Activated T-helper 2 cell treated with anti-CD3 and anti-CD28 coated beads, Interferon-gamma antibody, Interleukin-2, Interleukin-4, amounts not matched to agents 10 μg/mL and 5 μg/mL and 100 μg/mL, durations not matched to agents 14 hours and 24 hours and 36 hours (primary cell): ENCODE results near the gene SLC6A6. TPM values are rescaled to one million over a fixed set of nuclear protein-coding genes. Genes with fewer than 3 reads are reported as not detected.
A peak's percentile ranks its signal among the peaks of the same experiment; 100 is the strongest.

ENCODE experiments used
- DNase-seq: peaks from one replicate; pipeline ENCODE4 v3.0.0; 2021; ENCODE audit warnings: low spot score
- H3K27ac Mint-ChIP-seq: one replicate; pipeline ENCODE4 v1.8.0; 2021; ENCODE audit warnings: mixed read lengths
- H3K27me3 Mint-ChIP-seq: one replicate; pipeline ENCODE4 v1.8.0; 2021; ENCODE audit warnings: low read depth, mixed read lengths
- H3K36me3 Mint-ChIP-seq: one replicate; pipeline ENCODE4 v1.8.0; 2021; ENCODE audit warnings: low read depth, mixed read lengths
- H3K4me1 Mint-ChIP-seq: one replicate; pipeline ENCODE4 v1.8.0; 2021; ENCODE audit warnings: low read depth, mixed read lengths
- H3K4me3 Mint-ChIP-seq: one replicate; pipeline ENCODE4 v1.8.0; 2021; ENCODE audit warnings: low read depth, mild to moderate bottlenecking, moderate library complexity, mixed read lengths
- H3K9me3 Mint-ChIP-seq: one replicate; pipeline ENCODE4 v1.8.0; 2021; ENCODE audit warnings: mixed read lengths
- intact Hi-C: fragments of 100-400 bp; cut with micrococcal nuclease; formaldehyde crosslinking; loops from one replicate; pipeline ENCODE4 v1.15.1; 2023
- total RNA-seq: library from RNA; stranded (reverse); gene quantifications from 2 replicates; pipeline ENCODE4 v1.2.3, GENCODE V29; 2022

The SLC6A6 gene
- total RNA-seq, 1 donor from 2014 or later, result 55.8 TPM

GRCh38 chr3:14460342-14461005 is 58.1 kb downstream of the SLC6A6 start:
- intact Hi-C loops, result no loop called here

DNA sequence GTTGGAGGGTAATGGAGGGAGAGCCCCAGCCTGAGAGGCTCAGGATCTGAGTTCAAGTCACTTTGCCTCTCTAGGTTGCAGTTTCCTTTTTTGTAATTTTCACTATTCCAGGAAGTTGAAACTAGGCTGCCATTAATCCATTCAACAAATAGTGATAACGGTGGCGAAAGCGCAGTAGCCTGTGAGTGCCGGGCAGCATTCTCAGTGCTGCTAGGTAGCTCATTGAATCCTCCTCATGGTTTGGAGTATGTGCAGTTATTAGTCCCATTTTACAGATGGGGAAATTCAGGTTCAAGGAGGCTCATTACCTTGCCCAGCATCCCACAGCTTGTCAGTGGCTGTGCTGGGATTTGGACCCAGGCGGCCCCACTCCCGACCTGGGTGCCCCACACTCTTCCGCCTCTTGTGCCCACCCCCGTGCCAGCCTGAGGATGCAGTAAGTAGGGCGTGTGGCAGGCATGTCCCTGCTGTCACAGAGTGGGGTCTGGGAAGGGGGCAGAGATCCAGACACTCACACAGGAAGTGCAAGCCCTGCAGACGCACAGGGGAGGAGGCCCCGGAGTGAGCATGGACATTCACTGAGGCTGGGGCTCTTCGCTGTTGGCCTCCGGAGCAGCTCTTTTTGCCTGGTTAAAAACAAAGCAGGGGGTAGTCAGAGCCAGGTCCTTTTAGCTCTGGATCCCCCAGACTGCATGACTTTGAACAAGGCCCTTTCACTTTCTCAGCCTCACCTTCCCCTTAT is 58.8 kb downstream of the SLC6A6 start:
- Mint-ChIP-seq H3K4me3 (no peak overlapping the region), H3K36me3 (peaks cover 45% of the 10 kb centered on the region), H3K27me3 (no peaks in the 10 kb centered on the region)

More at GRCh38 chr3:14460342-14461005, 58.1 kb downstream of the SLC6A6 start:
- H3K36me3 Mint-ChIP-seq, result peaks cover 45% of the 10 kb centered on the region
- peak overlapping the region; percentile 73 for H3K27ac Mint-ChIP-seq
- peaks cover 10% of the 10 kb centered on the region for H3K4me1 Mint-ChIP-seq
- H3K4me3 Mint-ChIP-seq, result no peak overlapping the region
- no peaks in the 10 kb centered on the region for H3K27me3 Mint-ChIP-seq
- no peak for DNase-seq
- H3K9me3 Mint-ChIP-seq, result no peaks in the 10 kb centered on the region

GRCh38 chr3:14461748-14462324 is 59.4 kb downstream of the SLC6A6 start:
- no peaks in the 10 kb centered on the region for H3K27me3 Mint-ChIP-seq
- peaks cover 45% of the 10 kb centered on the region for H3K36me3 Mint-ChIP-seq
- no peaks in the 10 kb centered on the region for H3K9me3 Mint-ChIP-seq
- intact Hi-C loops, result no loop called here
- peak; percentile 12 for DNase-seq
- no peak overlapping the region for H3K4me3 Mint-ChIP-seq
- H3K27ac Mint-ChIP-seq, result peak overlapping the region; percentile 21
- H3K4me1 Mint-ChIP-seq, result peaks cover 10% of the 10 kb centered on the region

More for the DNA sequence above, 58.8 kb downstream of the SLC6A6 start:
- intact Hi-C loops, result no loop called here
- Mint-ChIP-seq H3K9me3 (no peaks in the 10 kb centered on the region), H3K27ac (peak overlapping the region; percentile 42), H3K4me1 (peaks cover 10% of the 10 kb centered on the region)
- no peak for DNase-seq

- peak overlapping the region; percentile 29 for H3K27ac Mint-ChIP-seq
- intact Hi-C loops, result no loop called here
- no peak overlapping the region for H3K4me3 Mint-ChIP-seq
- no peaks in the 10 kb centered on the region for H3K9me3 Mint-ChIP-seq
- H3K36me3 Mint-ChIP-seq, result peaks cover 47% of the 10 kb centered on the region
- no peaks in the 10 kb centered on the region for H3K27me3 Mint-ChIP-seq
- H3K4me1 Mint-ChIP-seq, result peaks cover 10% of the 10 kb centered on the region
- DNase-seq, result no peak
Measured at GRCh38 chr3:14462738-14463137, 60.3 kb downstream of the SLC6A6 start.

DNA sequence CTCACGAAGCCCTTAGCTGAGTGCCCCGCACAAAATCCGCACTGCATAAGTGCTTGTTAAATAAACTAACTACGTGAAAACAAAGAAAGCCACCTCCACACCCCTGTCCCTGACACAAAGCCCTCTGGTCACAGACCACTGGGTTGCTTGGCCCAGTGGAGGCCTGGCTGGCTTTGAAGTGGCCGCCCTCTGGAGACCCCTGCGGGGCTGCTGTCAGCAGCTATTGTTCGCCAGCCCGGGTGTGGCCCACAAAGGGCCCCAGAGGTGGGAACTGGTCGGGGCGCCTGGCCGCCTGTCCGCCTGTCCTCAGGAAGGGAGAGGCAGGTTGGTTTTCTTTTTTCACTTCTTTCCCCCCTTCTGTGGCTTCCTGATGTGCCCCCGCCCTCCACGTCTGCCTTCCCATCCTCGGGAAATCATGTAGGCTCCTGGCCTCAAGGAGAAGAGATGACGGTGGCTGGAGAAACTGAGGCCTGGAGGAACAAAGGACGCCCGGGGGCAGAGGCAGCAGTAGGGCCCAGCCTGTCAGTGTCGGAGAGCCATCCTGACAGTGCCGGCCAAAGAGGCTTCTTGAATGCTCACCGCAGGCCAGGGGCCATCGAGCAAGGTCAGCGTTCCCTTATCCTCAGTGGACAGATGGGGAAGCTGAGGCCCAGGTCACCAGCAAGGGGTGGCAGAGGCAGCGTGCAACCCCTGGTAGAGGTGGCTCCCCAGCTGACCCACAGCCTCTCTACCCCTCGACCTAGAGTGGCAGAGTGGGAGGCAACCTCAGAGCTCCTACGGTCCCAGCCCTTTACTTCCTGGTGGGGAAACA is 61.1 kb downstream of the SLC6A6 start:
- intact Hi-C loops, result no loop called here
- Mint-ChIP-seq H3K36me3 (peaks cover 48% of the 10 kb centered on the region), H3K4me1 (peaks cover 10% of the 10 kb centered on the region), H3K4me3 (no peak overlapping the region), H3K27ac (peak overlapping the region; percentile 6), H3K9me3 (no peaks in the 10 kb centered on the region), H3K27me3 (no peaks in the 10 kb centered on the region)
- DNase-seq, result no peak

DNA sequence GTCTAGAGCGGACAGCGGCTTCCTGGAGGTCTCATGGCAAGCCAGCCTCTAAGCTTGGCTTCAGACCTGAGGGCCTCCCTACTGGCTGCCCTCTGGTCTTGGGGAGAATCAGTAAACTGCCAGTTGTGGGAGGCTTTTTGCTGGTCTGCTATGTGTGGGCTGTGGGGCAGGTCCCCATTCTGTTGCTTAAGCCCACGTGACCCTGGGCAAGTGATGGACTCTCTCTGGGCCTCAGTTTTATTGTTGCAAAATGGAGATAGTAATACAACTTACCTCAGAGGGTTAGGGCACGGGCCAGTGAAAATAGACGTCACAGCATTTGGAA is 61.7 kb downstream of the SLC6A6 start:
- intact Hi-C loops, result no loop called here
- H3K27me3 Mint-ChIP-seq, result no peaks in the 10 kb centered on the region
- H3K9me3 Mint-ChIP-seq, result no peaks in the 10 kb centered on the region
- H3K36me3 Mint-ChIP-seq, result peaks cover 51% of the 10 kb centered on the region
- no peak overlapping the region for H3K4me3 Mint-ChIP-seq
- H3K27ac Mint-ChIP-seq, result no peak overlapping the region
- DNase-seq, result no peak
- H3K4me1 Mint-ChIP-seq, result peaks cover 10% of the 10 kb centered on the region

- Mint-ChIP-seq H3K9me3 (no peaks in the 10 kb centered on the region), H3K36me3 (peaks cover 47% of the 10 kb centered on the region), H3K27ac (no peak overlapping the region), H3K4me3 (no peak overlapping the region), H3K27me3 (no peaks in the 10 kb centered on the region), H3K4me1 (peaks cover 10% of the 10 kb centered on the region)
- intact Hi-C loops, result no loop called here
- no peak for DNase-seq
Measured at GRCh38 chr3:14464521-14464920, 62.1 kb downstream of the SLC6A6 start.

DNA sequence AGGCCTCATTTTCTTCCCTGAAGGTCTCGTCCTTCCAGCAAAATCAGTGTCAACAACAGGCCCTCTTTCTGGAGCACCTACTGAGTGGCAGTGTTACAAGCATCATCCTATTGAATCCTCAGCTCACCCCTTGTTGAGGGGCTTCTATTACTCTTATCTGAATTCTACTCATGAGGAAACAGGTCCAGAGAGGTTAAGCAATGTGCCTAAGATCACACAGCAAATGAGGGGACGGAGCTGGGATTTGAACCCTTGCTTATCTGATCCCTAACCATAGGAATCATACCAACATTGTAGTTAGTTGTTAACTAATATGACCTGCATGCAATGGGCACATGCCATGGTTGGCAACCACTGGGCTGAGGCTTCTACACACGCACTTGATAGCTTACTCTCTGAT is 63.0 kb downstream of the SLC6A6 start:
- Mint-ChIP-seq H3K36me3 (peaks cover 48% of the 10 kb centered on the region), H3K4me1 (peaks cover 6% of the 10 kb centered on the region), H3K27me3 (no peaks in the 10 kb centered on the region), H3K9me3 (no peaks in the 10 kb centered on the region), H3K4me3 (no peak overlapping the region), H3K27ac (no peak overlapping the region)
- intact Hi-C loops, result loop anchor here (5.0 kb wide), 1 partner anchor 263 kb away; no protein-coding TSS in a partner anchor
- no peak for DNase-seq

- Mint-ChIP-seq H3K4me3 (no peak overlapping the region), H3K9me3 (no peaks in the 10 kb centered on the region), H3K27ac (no peak overlapping the region), H3K36me3 (peaks cover 44% of the 10 kb centered on the region), H3K4me1 (peaks cover 9% of the 10 kb centered on the region), H3K27me3 (no peaks in the 10 kb centered on the region)
- DNase-seq, result no peak
- intact Hi-C loops, result loop anchor here (5.0 kb wide), 1 partner anchor 264 kb away; no protein-coding TSS in a partner anchor
Measured at GRCh38 chr3:14466179-14466903, 63.9 kb downstream of the SLC6A6 start.

- DNase-seq, result no peak
- H3K27me3 Mint-ChIP-seq, result no peaks in the 10 kb centered on the region
- H3K4me3 Mint-ChIP-seq, result no peak overlapping the region
- H3K9me3 Mint-ChIP-seq, result no peaks in the 10 kb centered on the region
- peaks cover 41% of the 10 kb centered on the region for H3K36me3 Mint-ChIP-seq
- peaks cover 10% of the 10 kb centered on the region for H3K4me1 Mint-ChIP-seq
- H3K27ac Mint-ChIP-seq, result no peak overlapping the region
- intact Hi-C loops, result loop anchor here (1.0 to 5.0 kb wide), 3 partner anchors 66 to 266 kb away; partner anchors contain the start of gene SLC6A6
Measured at GRCh38 chr3:14467814-14468620, 65.6 kb downstream of the SLC6A6 start.

- intact Hi-C loops, result loop anchor here (1.0 to 5.0 kb wide), 3 partner anchors 66 to 266 kb away; partner anchors contain the start of gene SLC6A6
- Mint-ChIP-seq H3K36me3 (peaks cover 42% of the 10 kb centered on the region), H3K4me3 (no peak overlapping the region), H3K27me3 (no peaks in the 10 kb centered on the region), H3K4me1 (peaks cover 10% of the 10 kb centered on the region), H3K9me3 (no peaks in the 10 kb centered on the region), H3K27ac (no peak overlapping the region)
- DNase-seq, result no peak
Measured at GRCh38 chr3:14468621-14468981, 66.2 kb downstream of the SLC6A6 start.
